Measurements from ENCODE around the gene ZDHHC24. TPM values are rescaled to one million over a fixed set of nuclear protein-coding genes. Genes with fewer than 3 reads are reported as not detected.
"Not testable (repeated sequence)": the region's sequence is repeated elsewhere in the genome, so short reads cannot be mapped to it uniquely, and the experiment has no call there.

ZDHHC24 gene
- polyA plus RNA-seq (ENCODE audit: insufficient read length in 10 of 10) = 1 to 10 TPM; 2.8 to 4.6 (median 3.6) TPM
- long read RNA-seq, donor 1, full-length matches to known transcripts = 3 of 67 reads
- long read RNA-seq, donor 1, partial matches to known transcripts = 64 of 67 reads
- long read RNA-seq, donor 1, other reads (novel, unspliced or antisense) = 0 of 67 reads
- long read RNA-seq, donor 2, full-length matches to known transcripts = 5 of 21 reads
- long read RNA-seq, donor 2, partial matches to known transcripts = 16 of 21 reads
- long read RNA-seq, donor 2, other reads (novel, unspliced or antisense) = 0 of 21 reads
- long read RNA-seq, donor 3 = 0 reads
- long read RNA-seq, donor 4, full-length matches to known transcripts = 2 of 2 reads
- long read RNA-seq, donor 4, partial matches to known transcripts = 0 of 2 reads
- long read RNA-seq, donor 4, other reads (novel, unspliced or antisense) = 0 of 2 reads
- long read RNA-seq, donor 5, full-length matches to known transcripts = 7 of 7 reads
- long read RNA-seq, donor 5, partial matches to known transcripts = 0 of 7 reads
- long read RNA-seq, donor 5, other reads (novel, unspliced or antisense) = 0 of 7 reads
- long read RNA-seq, donor 6, full-length matches to known transcripts = 3 of 3 reads
- long read RNA-seq, donor 6, partial matches to known transcripts = 0 of 3 reads
- long read RNA-seq, donor 6, other reads (novel, unspliced or antisense) = 0 of 3 reads
- long read RNA-seq, donor 7 = 0 reads
- long read RNA-seq, donor 8, full-length matches to known transcripts = 4 of 4 reads
- long read RNA-seq, donor 8, partial matches to known transcripts = 0 of 4 reads
- long read RNA-seq, donor 8, other reads (novel, unspliced or antisense) = 0 of 4 reads
- long read RNA-seq, donor 9 = 0 reads

GRCh38 chr11:66545701-66546367 lies at the start of gene ZDHHC24:
Gene ZDHHC24 (minus strand): TSS chr11:66546048. CDS start chr11:66546003, 45 bp downstream.
- peak; percentile 96 to 97 (median 97) for DNase-seq

- no peak for DNase-seq
Observed at GRCh38 chr11:66595245-66595904, 49.5 kb upstream of the ZDHHC24 start.

- no peak for DNase-seq
Observed at GRCh38 chr11:66593650-66594049, 47.8 kb upstream of the ZDHHC24 start.

- no peak for DNase-seq
Observed at GRCh38 chr11:66593303-66593635, 47.4 kb upstream of the ZDHHC24 start.

- peak; percentile 96 to 99 (median 98) for DNase-seq
Observed at GRCh38 chr11:66592457-66593302, 46.8 kb upstream of the ZDHHC24 start, which contains the start of the genes CCDC87 and CCS. Gene CCDC87 (minus strand): TSS chr11:66593063. CDS start chr11:66593015, 48 bp downstream. Gene CCS (plus strand): TSS chr11:66593185. CDS start chr11:66593262, 77 bp downstream.

GRCh38 chr11:66591175-66591574 lies 45.3 kb upstream of the ZDHHC24 start:
- DNase-seq = no peak

GRCh38 chr11:66589996-66590675 lies 44.3 kb upstream of the ZDHHC24 start:
- no peak for DNase-seq

- not testable (repeated sequence) for DNase-seq
Observed at GRCh38 chr11:66589315-66589714, 43.5 kb upstream of the ZDHHC24 start.

GRCh38 chr11:66586136-66586535 lies 40.3 kb upstream of the ZDHHC24 start:
- DNase-seq = no peak

- not testable (repeated sequence) for DNase-seq
Observed at GRCh38 chr11:66585447-66585846, 39.6 kb upstream of the ZDHHC24 start.

- not testable (repeated sequence) for DNase-seq
Observed at GRCh38 chr11:66582565-66583147, 36.8 kb upstream of the ZDHHC24 start.

- DNase-seq = no peak
Observed at GRCh38 chr11:66581261-66581660, 35.4 kb upstream of the ZDHHC24 start.

GRCh38 chr11:66580803-66581202 lies 35.0 kb upstream of the ZDHHC24 start:
- peak in 1 of 3 donors; percentile 44 for DNase-seq

GRCh38 chr11:66579017-66579606 lies 33.3 kb upstream of the ZDHHC24 start:
- DNase-seq = peak; percentile 43 to 85 (median 77)

GRCh38 chr11:66570850-66571180 lies 25.0 kb upstream of the ZDHHC24 start:
- DNase-seq = no peak

- no peak for DNase-seq
Observed at GRCh38 chr11:66570079-66570849, 24.4 kb upstream of the ZDHHC24 start.

GRCh38 chr11:66569076-66569475 lies 23.2 kb upstream of the ZDHHC24 start:
- no peak for DNase-seq
